Measurements from ENCODE around the gene ZNF175. TPM values are rescaled to one million over a fixed set of nuclear protein-coding genes. Genes with fewer than 3 reads are reported as not detected.

The ZNF175 gene
- total RNA-seq, 1 donor from 2014 or later, result 8.1 TPM

GRCh38 chr19:51524666-51525264 is 46.3 kb upstream of the ZNF175 start:
- Histone ChIP-seq H3K27ac (no peak overlapping the region), H2AFZ (replicated peaks) (no peak overlapping the region), H3K4me3 (no peak overlapping the region), H3K9me3 (ENCODE audit: low read depth) (no peaks in the 10 kb centered on the region), H3K9ac (no peak overlapping the region), H3K79me2 (ENCODE audit: low read depth) (no peaks in the 10 kb centered on the region), H3K27me3 (no peaks in the 10 kb centered on the region), H3K4me1 (no peaks in the 10 kb centered on the region), H3K36me3 (no peaks in the 10 kb centered on the region), H3F3A (ENCODE audit: low read depth) (no peaks in the 10 kb centered on the region), H4K20me1 (ENCODE audit: low read depth) (no peaks in the 10 kb centered on the region), H3K4me2 (no peak overlapping the region)
- Mint-ChIP-seq H3K36me3 (no peaks in the 10 kb centered on the region), H3K4me1 (no peaks in the 10 kb centered on the region), H3K27me3 (ENCODE audit: insufficient read depth, low read depth) (peaks cover 3% of the 10 kb centered on the region), H3K4me3 (no peak overlapping the region), H3K27ac (no peak overlapping the region), H3K9me3 (no peaks in the 10 kb centered on the region)
- no peak for DNase-seq (ENCODE audit: low spot score)
- TF ChIP-seq EZH2phosphoT487 (IDR thresholded peaks at IDR 0.05) (no peak), CTCF (IDR thresholded peaks at IDR 0.05) (no peak), EZH2 (IDR thresholded peaks at IDR 0.05) (no peak)

- Histone ChIP-seq H3K9ac (no peak overlapping the region), H3K79me2 (ENCODE audit: low read depth) (no peaks in the 10 kb centered on the region), H3F3A (ENCODE audit: low read depth) (no peaks in the 10 kb centered on the region), H4K20me1 (ENCODE audit: low read depth) (no peaks in the 10 kb centered on the region), H3K4me1 (no peaks in the 10 kb centered on the region), H3K4me2 (no peak overlapping the region), H3K27me3 (no peaks in the 10 kb centered on the region), H2AFZ (replicated peaks) (no peak overlapping the region), H3K9me3 (ENCODE audit: low read depth) (no peaks in the 10 kb centered on the region), H3K27ac (no peak overlapping the region), H3K36me3 (no peaks in the 10 kb centered on the region), H3K4me3 (no peak overlapping the region)
- TF ChIP-seq CTCF (IDR thresholded peaks at IDR 0.05) (no peak), EZH2 (IDR thresholded peaks at IDR 0.05) (no peak), EZH2phosphoT487 (IDR thresholded peaks at IDR 0.05) (no peak)
- H3K27me3 Mint-ChIP-seq (ENCODE audit: insufficient read depth, low read depth), result peaks cover 6% of the 10 kb centered on the region
- no peaks in the 10 kb centered on the region for H3K9me3 Mint-ChIP-seq
- no peaks in the 10 kb centered on the region for H3K4me1 Mint-ChIP-seq
- H3K27ac Mint-ChIP-seq, result no peak overlapping the region
- no peak for DNase-seq (ENCODE audit: low spot score)
- no peaks in the 10 kb centered on the region for H3K36me3 Mint-ChIP-seq
- no peak overlapping the region for H3K4me3 Mint-ChIP-seq
These were observed 45.4 kb upstream of the ZNF175 start for GRCh38 chr19:51525651-51526050.

GRCh38 chr19:51529301-51529700 is 41.8 kb upstream of the ZNF175 start:
- H3K9me3 Mint-ChIP-seq, result no peaks in the 10 kb centered on the region

More at GRCh38 chr19:51529301-51529700, 41.8 kb upstream of the ZNF175 start:
- TF ChIP-seq EZH2 (IDR thresholded peaks at IDR 0.05), result no peak
- TF ChIP-seq EZH2phosphoT487 (IDR thresholded peaks at IDR 0.05), result no peak
- no peak for TF ChIP-seq CTCF (IDR thresholded peaks at IDR 0.05)
- Mint-ChIP-seq H3K4me1 (no peaks in the 10 kb centered on the region), H3K27me3 (ENCODE audit: insufficient read depth, low read depth) (peaks cover 8% of the 10 kb centered on the region), H3K36me3 (no peaks in the 10 kb centered on the region), H3K4me3 (no peak overlapping the region), H3K27ac (no peak overlapping the region)
- H3K27me3 ChIP-seq, result no peaks in the 10 kb centered on the region
- no peak overlapping the region for H3K4me2 ChIP-seq
- H3K27ac ChIP-seq, result no peak overlapping the region
- H4K20me1 ChIP-seq (ENCODE audit: low read depth), result no peaks in the 10 kb centered on the region
- peaks cover 2% of the 10 kb centered on the region for H3K9me3 ChIP-seq (ENCODE audit: low read depth)
- no peak overlapping the region for H3K4me3 ChIP-seq
- no peaks in the 10 kb centered on the region for H3K79me2 ChIP-seq (ENCODE audit: low read depth)
- H3K36me3 ChIP-seq, result no peaks in the 10 kb centered on the region
- no peak overlapping the region for H3K9ac ChIP-seq
- H3K4me1 ChIP-seq, result no peaks in the 10 kb centered on the region
- DNase-seq (ENCODE audit: low spot score), result no peak
- H3F3A ChIP-seq (ENCODE audit: low read depth), result no peaks in the 10 kb centered on the region
- H2AFZ ChIP-seq (replicated peaks), result no peak overlapping the region
